Activated CD8-positive, alpha-beta T cell treated with anti-CD3 and anti-CD28 coated beads for 36 hours (primary cell): Measurements from ENCODE around the gene FBH1. TPM values are rescaled to one million over a fixed set of nuclear protein-coding genes. Genes with fewer than 3 reads are reported as not detected.

Experiments
- ATAC-seq: fragments of 200-7000 bp; cut with Tn5 transposase; one replicate; pipeline ENCODE4 v1.10.0; 2021; ENCODE audit warnings: mild to moderate bottlenecking, moderate library complexity
- CTCF ChIA-PET: fragments of 350-600 bp; sonication (Branson Sonifier 250); formaldehyde crosslinking; loops from one replicate; lab custom pipeline; 2021; ENCODE audit warnings: antibody characterized with exemption; lab: Charles Lee
- POLR2A ChIA-PET: fragments of 350-600 bp; sonication (Branson Sonifier 250); formaldehyde crosslinking; loops from one replicate; lab custom pipeline; 2021; ENCODE audit warnings: antibody characterized with exemption; lab: Charles Lee
- DNase-seq: peaks from one replicate; pipeline ENCODE4 v3.0.0-alpha.2; 2020
- H3K27ac Mint-ChIP-seq: one replicate; pipeline ENCODE4 v1.8.0; 2021; ENCODE audit warnings: mild to moderate bottlenecking, mixed read lengths
- H3K27me3 Mint-ChIP-seq: one replicate; pipeline ENCODE4 v1.8.0; 2021; ENCODE audit warnings: mixed read lengths
- H3K36me3 Mint-ChIP-seq: one replicate; pipeline ENCODE4 v1.8.0; 2021; ENCODE audit warnings: low read depth, mixed read lengths
- H3K4me1 Mint-ChIP-seq: one replicate; pipeline ENCODE4 v1.8.0; 2021; ENCODE audit warnings: low read depth, mixed read lengths
- H3K4me3 Mint-ChIP-seq: one replicate; pipeline ENCODE4 v1.8.0; 2021; ENCODE audit warnings: mild to moderate bottlenecking, moderate library complexity, mixed read lengths
- H3K9me3 Mint-ChIP-seq: one replicate; pipeline ENCODE4 v1.8.0; 2021; ENCODE audit warnings: mixed read lengths
- CTCF ChIP-seq: fragments of 200-600 bp; IDR thresholded peaks from one replicate; pipeline ENCODE4 v1.8.0; 2022; ENCODE audit warnings: antibody characterized with exemption, mild to moderate bottlenecking
- intact Hi-C: fragments of 100-400 bp; cut with micrococcal nuclease; formaldehyde crosslinking; loops from one replicate; pipeline ENCODE4 v1.10.0; 2022
- total RNA-seq, 2 experiments: library from RNA; stranded (reverse); gene quantifications; one replicate each; pipeline ENCODE4 v1.2.3, GENCODE V29; 2021

The FBH1 gene
- total RNA-seq, 2 experiments from 2014 or later, result 47.2 to 51.3 TPM

- intact Hi-C loops, result no loop called here
- ATAC-seq (no peak), DNase-seq (no peak)
- H3K4me3 Mint-ChIP-seq, result no peak overlapping the region
- ChIA-PET CTCF (no interaction called here), POLR2A (interaction anchor here (0.8 kb wide), 1 partner anchor 9 kb away, joined by 3 read pairs; no protein-coding TSS in a partner anchor)
- H3K9me3 Mint-ChIP-seq, result no peaks in the 10 kb centered on the region
- no peaks in the 10 kb centered on the region for H3K4me1 Mint-ChIP-seq
- H3K27ac Mint-ChIP-seq, result no peak overlapping the region
- H3K36me3 Mint-ChIP-seq, result peaks cover 31% of the 10 kb centered on the region
- no peaks in the 10 kb centered on the region for H3K27me3 Mint-ChIP-seq
- TF ChIP-seq CTCF, result no peak
Observed at GRCh38 chr10:5927306-5927705, 37.3 kb downstream of the FBH1 start.

GRCh38 chr10:5929442-5929841 lies 39.4 kb downstream of the FBH1 start:
- ChIA-PET POLR2A (no interaction called here), CTCF (no interaction called here)
- no peak for DNase-seq
- Mint-ChIP-seq H3K27me3 (no peaks in the 10 kb centered on the region), H3K27ac (no peak overlapping the region), H3K36me3 (peaks cover 24% of the 10 kb centered on the region), H3K4me3 (no peak overlapping the region), H3K4me1 (no peaks in the 10 kb centered on the region), H3K9me3 (no peaks in the 10 kb centered on the region)
- ATAC-seq, result no peak
- intact Hi-C loops, result no loop called here
- no peak for TF ChIP-seq CTCF

GRCh38 chr10:5930272-5930671 lies 40.2 kb downstream of the FBH1 start:
- no peak for ATAC-seq
- intact Hi-C loops, result no loop called here
- ChIA-PET POLR2A (interaction anchor here (0.6 to 0.7 kb wide), 2 partner anchors 39 to 103 kb away, joined by 3 read pairs; no protein-coding TSS in a partner anchor), CTCF (no interaction called here)
- Mint-ChIP-seq H3K4me1 (no peaks in the 10 kb centered on the region), H3K9me3 (no peaks in the 10 kb centered on the region), H3K27me3 (no peaks in the 10 kb centered on the region), H3K27ac (no peak overlapping the region), H3K36me3 (peaks cover 20% of the 10 kb centered on the region), H3K4me3 (no peak overlapping the region)
- no peak for TF ChIP-seq CTCF
- DNase-seq, result no peak

- ATAC-seq (no peak), DNase-seq (no peak)
- no peaks in the 10 kb centered on the region for H3K9me3 Mint-ChIP-seq
- peaks cover 17% of the 10 kb centered on the region for H3K36me3 Mint-ChIP-seq
- no peak overlapping the region for H3K27ac Mint-ChIP-seq
- intact Hi-C loops, result no loop called here
- no peak for TF ChIP-seq CTCF
- H3K27me3 Mint-ChIP-seq, result no peaks in the 10 kb centered on the region
- H3K4me3 Mint-ChIP-seq, result no peak overlapping the region
- H3K4me1 Mint-ChIP-seq, result no peaks in the 10 kb centered on the region
- CTCF ChIA-PET, result interaction anchor here (0.9 kb wide), 1 partner anchor 12 kb away, joined by 3 read pairs; no protein-coding TSS in a partner anchor
- POLR2A ChIA-PET, result no interaction called here
Observed at GRCh38 chr10:5932345-5932744, 42.3 kb downstream of the FBH1 start.

- TF ChIP-seq CTCF, result no peak
- intact Hi-C loops, result no loop called here
- DNase-seq, result no peak
- ChIA-PET POLR2A (interaction anchor here (0.8 to 1.1 kb wide), 2 partner anchors 10 to 325 kb away, joined by 3 read pairs; no protein-coding TSS in a partner anchor), CTCF (no interaction called here)
- H3K9me3 Mint-ChIP-seq, result no peaks in the 10 kb centered on the region
- no peaks in the 10 kb centered on the region for H3K4me1 Mint-ChIP-seq
- peaks cover 22% of the 10 kb centered on the region for H3K36me3 Mint-ChIP-seq
- H3K27ac Mint-ChIP-seq, result no peak overlapping the region
- H3K27me3 Mint-ChIP-seq, result no peaks in the 10 kb centered on the region
- H3K4me3 Mint-ChIP-seq, result no peak overlapping the region
- no peak for ATAC-seq
Observed at GRCh38 chr10:5933909-5934546, 44.0 kb downstream of the FBH1 start.
